A673 (cell line): ENCODE results near the gene SUZ12.

Source experiments
- CTCF ChIP-seq: fragments of 300-800, 200-600 bp; sonication (generic); conservative IDR thresholded peaks from 2 replicates; pipeline ENCODE4 v1.5.1; 2017; ENCODE audit warnings: low read depth, mild to moderate bottlenecking, antibody characterized with exemption, low read length, moderate library complexity, mixed read lengths
- EZH2 ChIP-seq: fragments of 200-600 bp; sonication (generic); IDR thresholded peaks from 2 replicates; pipeline ENCODE4 v1.6.1; 2017; ENCODE audit warnings: borderline replicate concordance, low read depth, mild to moderate bottlenecking, mixed read lengths, antibody characterized with exemption, low read length; ENCODE audit not compliant: poor library complexity, severe bottlenecking

- no peak for TF ChIP-seq CTCF
- no peak for TF ChIP-seq EZH2
Observed at GRCh38 chr17:32007463-32008298, 70.9 kb downstream of the SUZ12 start.
